GM12878 (cell line): ENCODE results near the gene BBX. TPM values are rescaled to one million over a fixed set of nuclear protein-coding genes. Genes with fewer than 3 reads are reported as not detected.
"Not testable (repeated sequence)": the region's sequence is repeated elsewhere in the genome, so short reads cannot be mapped to it uniquely, and the experiment has no call there.

ENCODE experiments used
- ATAC-seq: fragments of 200-7000 bp; cut with Tn5 transposase; 3 replicates; pipeline ENCODE4 v1.9.1; 2020; ENCODE audit warnings: mild to moderate bottlenecking, moderate library complexity
- BruUV-seq: library from RNA; stranded (reverse); fragments of 400-500 nt; replicated peaks from 2 replicates; lab custom pipeline; 2021; lab: Mats Ljungman, UMichigan
- CTCF ChIA-PET: fragments of 300-600 bp; sonication (Branson Sonifier 250); formaldehyde crosslinking; extraction: SDS; loops from one replicate; lab custom pipeline; 2021; ENCODE audit warnings: inconsistent platforms; lab: Yijun Ruan, JAX
- POLR2A ChIA-PET: fragments of 350-600 bp; formaldehyde crosslinking; extraction: SDS; loops from one replicate; lab custom pipeline; 2021; ENCODE audit warnings: inconsistent platforms; lab: Charles Lee
- RAD21 ChIA-PET: fragments of 300-600 bp; sonication (Branson Sonifier 250); formaldehyde crosslinking; loops from one replicate; lab custom pipeline; 2023; ENCODE audit warnings: antibody characterized with exemption; ENCODE audit not compliant: unreplicated experiment; lab: Charles Lee
- SMC1A ChIA-PET: fragments of 300-600 bp; sonication (Branson Sonifier 250); formaldehyde crosslinking; loops from one replicate; lab custom pipeline; 2023; ENCODE audit not compliant: unreplicated experiment, uncharacterized antibody; lab: Charles Lee
- DNase-seq: peaks from one replicate; pipeline ENCODE4 v3.0.0-alpha.2; 2011; ENCODE audit warnings: low read depth, low spot score
- FAIRE-seq: peaks from 3 replicates; lab custom pipeline; 2011; peaks lifted over from hg19 to GRCh38; lab: Jason Lieb, UNC
- H2AFZ ChIP-seq: 2 replicates; pipeline ENCODE4 v1.6.0; 2011; ENCODE audit warnings: low read depth, low read length, control low read depth; ENCODE audit not compliant: control insufficient read depth
- H3K27ac ChIP-seq: 2 replicates; pipeline ENCODE4 v1.5.1; 2011; ENCODE audit warnings: control low read depth; ENCODE audit not compliant: control insufficient read depth, insufficient read depth
- H3K27me3 ChIP-seq, 2 experiments: replicated peaks in 1 of 2; 2 replicates each; pipeline versions ENCODE4 v1.6.0 to v1.6.1; 2011; ENCODE audit warnings: low read length in 1 of 2; ENCODE audit not compliant: control insufficient read depth in 2 of 2, insufficient read depth in 2 of 2
- H3K36me3 ChIP-seq, 2 experiments: 2 replicates each; pipeline ENCODE4 v1.5.1; 2011; ENCODE audit warnings: low read length in 1 of 2; ENCODE audit not compliant: control insufficient read depth in 2 of 2, insufficient read depth in 2 of 2
- H3K4me1 ChIP-seq: 2 replicates; pipeline ENCODE4 v1.6.1; 2011; ENCODE audit warnings: mild to moderate bottlenecking, low read length, moderate library complexity, mixed read lengths; ENCODE audit not compliant: control insufficient read depth, insufficient read depth
- H3K4me2 ChIP-seq: 2 replicates; pipeline ENCODE4 v1.6.0; 2011; ENCODE audit warnings: control low read depth; ENCODE audit not compliant: control insufficient read depth, insufficient read depth
- H3K4me3 ChIP-seq: fragments of 200-600 bp; sonication (generic); 2 replicates; pipeline ENCODE4 v1.5.1; 2016
- H3K79me2 ChIP-seq: 2 replicates; pipeline ENCODE4 v1.6.0; 2011; ENCODE audit warnings: low read length; ENCODE audit not compliant: control insufficient read depth, insufficient read depth
- H3K9ac ChIP-seq: 2 replicates; pipeline ENCODE4 v1.8.0; 2011; ENCODE audit warnings: low read length, control low read depth, mixed read lengths; ENCODE audit not compliant: control insufficient read depth, insufficient read depth
- H3K9me3 ChIP-seq: replicated peaks from 3 replicates; pipeline ENCODE4 v1.5.1; 2011; ENCODE audit warnings: mild to moderate bottlenecking, low read length; ENCODE audit not compliant: control insufficient read depth, insufficient read depth
- H4K20me1 ChIP-seq: 2 replicates; pipeline ENCODE4 v1.6.0; 2011; ENCODE audit not compliant: control insufficient read depth, insufficient read depth
- CBFB ChIP-seq: IDR thresholded peaks from 2 replicates; pipeline ENCODE4 v1.6.1; 2016; ENCODE audit warnings: antibody characterized with exemption, low read depth
- YY1 ChIP-seq: IDR thresholded peaks from 2 replicates; pipeline ENCODE4 v1.6.1; 2011; ENCODE audit warnings: low read depth, mild to moderate bottlenecking, low read length
- WGBS: methylation state at CpG from one replicate; pipeline ENCODE4 v1.1.6; 2016; ENCODE audit warnings: low lambda C conversion rate; ENCODE audit not compliant: insufficient replicate concordance, insufficient coverage; ENCODE audit errors: missing lambda C conversion rate; 5-methylcytosine and 5-hydroxymethylcytosine counted together
- in situ Hi-C: fragments of 300-500 bp; cut with MboI; formaldehyde crosslinking; loops from 9 replicates; pipeline ENCODE4 v1.14.3; 2018; ENCODE audit warnings: mixed read lengths
- intact Hi-C: fragments of 100-400 bp; cut with micrococcal nuclease; formaldehyde crosslinking; loops from one replicate; pipeline ENCODE4 v1.14.2; 2022; ENCODE audit not compliant: unreplicated experiment
- polyA plus RNA-seq, 11 experiments: library from polyadenylated mRNA; depleted of rRNA in 4 of 11; unstranded in 6 of 11; stranded (reverse) in 5 of 11; fragments of >200 nt; fragmentation: Nextera tagmentation in 4 of 11; fragmentation: Illumina TruSeq in 1 of 11; extraction: Ambion mirVana in 4 of 11; extraction: Trizol in 1 of 11; gene quantifications; 1 replicate in 1 of 11; 2 replicates in 10 of 11; pipeline versions ENCODE4 v1.2.1 to v1.2.3, GENCODE V29; 2011 to 2016; ENCODE audit warnings: inconsistent platforms in 2 of 11, missing spikeins in 2 of 11, low read depth in 1 of 11
- total RNA-seq, 4 experiments: library from RNA; depleted of rRNA in 3 of 4; stranded (reverse); fragments of >200 nt in 3 of 4; fragmentation: Illumina TruSeq in 1 of 4; extraction: Trizol in 1 of 4; gene quantifications; 2 replicates each; pipeline versions ENCODE4 v1.2.1 to v1.2.3, GENCODE V29; 2013 to 2021
- TF ChIP-seq, protein P1 (sequence below): fragments of 450-650 bp; IDR thresholded peaks from 2 replicates; pipeline ENCODE4 v1.6.1; 2017; ENCODE audit warnings: mild to moderate bottlenecking, moderate library complexity
- TF ChIP-seq, protein P2 (sequence below): IDR thresholded peaks from 2 replicates; pipeline ENCODE4 v1.6.1; 2011; ENCODE audit warnings: low read depth, low read length, improper control_type of control experiment, borderline replicate concordance

The BBX gene
- total and polyA plus RNA-seq, 10 of the 15 experiments (the other 5 are each of a cell fraction or from before 2014, with no cell fraction given) = 13.3 to 38.5 (median 32.0) TPM

DNA sequence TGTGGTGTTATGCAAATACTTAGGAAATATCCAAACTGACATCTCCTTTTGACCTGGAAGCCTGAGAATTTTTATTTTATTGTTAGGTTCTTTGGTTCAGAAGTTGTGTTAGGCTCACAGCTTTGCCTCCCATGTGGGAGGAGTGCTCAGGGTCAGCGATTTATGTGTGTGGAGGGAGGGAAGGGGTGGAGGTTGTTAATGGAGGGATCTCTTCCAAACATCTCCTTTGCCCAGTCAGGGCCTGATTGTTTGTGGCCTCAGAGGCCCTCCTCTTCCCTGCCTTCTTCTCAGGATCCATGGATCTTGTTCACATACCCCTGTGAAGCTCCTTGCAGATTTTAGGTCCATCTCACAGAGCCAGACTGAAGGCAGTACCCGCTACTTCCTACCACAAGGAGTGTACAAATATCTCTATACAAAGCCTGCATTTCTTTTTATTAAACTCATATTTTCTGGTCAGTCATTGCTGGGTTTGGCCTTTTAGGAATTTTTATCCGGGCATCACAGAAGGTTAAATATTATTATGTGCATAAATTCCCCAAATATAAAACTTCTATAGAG is 40.3 kb downstream of the BBX start (continued):
- TF ChIP-seq, protein P1, sequence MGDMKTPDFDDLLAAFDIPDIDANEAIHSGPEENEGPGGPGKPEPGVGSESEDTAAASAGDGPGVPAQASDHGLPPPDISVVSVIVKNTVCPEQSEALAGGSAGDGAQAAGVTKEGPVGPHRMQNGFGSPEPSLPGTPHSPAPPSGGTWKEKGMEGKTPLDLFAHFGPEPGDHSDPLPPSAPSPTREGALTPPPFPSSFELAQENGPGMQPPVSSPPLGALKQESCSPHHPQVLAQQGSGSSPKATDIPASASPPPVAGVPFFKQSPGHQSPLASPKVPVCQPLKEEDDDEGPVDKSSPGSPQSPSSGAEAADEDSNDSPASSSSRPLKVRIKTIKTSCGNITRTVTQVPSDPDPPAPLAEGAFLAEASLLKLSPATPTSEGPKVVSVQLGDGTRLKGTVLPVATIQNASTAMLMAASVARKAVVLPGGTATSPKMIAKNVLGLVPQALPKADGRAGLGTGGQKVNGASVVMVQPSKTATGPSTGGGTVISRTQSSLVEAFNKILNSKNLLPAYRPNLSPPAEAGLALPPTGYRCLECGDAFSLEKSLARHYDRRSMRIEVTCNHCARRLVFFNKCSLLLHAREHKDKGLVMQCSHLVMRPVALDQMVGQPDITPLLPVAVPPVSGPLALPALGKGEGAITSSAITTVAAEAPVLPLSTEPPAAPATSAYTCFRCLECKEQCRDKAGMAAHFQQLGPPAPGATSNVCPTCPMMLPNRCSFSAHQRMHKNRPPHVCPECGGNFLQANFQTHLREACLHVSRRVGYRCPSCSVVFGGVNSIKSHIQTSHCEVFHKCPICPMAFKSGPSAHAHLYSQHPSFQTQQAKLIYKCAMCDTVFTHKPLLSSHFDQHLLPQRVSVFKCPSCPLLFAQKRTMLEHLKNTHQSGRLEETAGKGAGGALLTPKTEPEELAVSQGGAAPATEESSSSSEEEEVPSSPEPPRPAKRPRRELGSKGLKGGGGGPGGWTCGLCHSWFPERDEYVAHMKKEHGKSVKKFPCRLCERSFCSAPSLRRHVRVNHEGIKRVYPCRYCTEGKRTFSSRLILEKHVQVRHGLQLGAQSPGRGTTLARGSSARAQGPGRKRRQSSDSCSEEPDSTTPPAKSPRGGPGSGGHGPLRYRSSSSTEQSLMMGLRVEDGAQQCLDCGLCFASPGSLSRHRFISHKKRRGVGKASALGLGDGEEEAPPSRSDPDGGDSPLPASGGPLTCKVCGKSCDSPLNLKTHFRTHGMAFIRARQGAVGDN = no peak
- TF ChIP-seq CBFB (no peak), YY1 (no peak)
- TF ChIP-seq, protein P2, sequence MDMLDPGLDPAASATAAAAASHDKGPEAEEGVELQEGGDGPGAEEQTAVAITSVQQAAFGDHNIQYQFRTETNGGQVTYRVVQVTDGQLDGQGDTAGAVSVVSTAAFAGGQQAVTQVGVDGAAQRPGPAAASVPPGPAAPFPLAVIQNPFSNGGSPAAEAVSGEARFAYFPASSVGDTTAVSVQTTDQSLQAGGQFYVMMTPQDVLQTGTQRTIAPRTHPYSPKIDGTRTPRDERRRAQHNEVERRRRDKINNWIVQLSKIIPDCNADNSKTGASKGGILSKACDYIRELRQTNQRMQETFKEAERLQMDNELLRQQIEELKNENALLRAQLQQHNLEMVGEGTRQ = no peak

DNA sequence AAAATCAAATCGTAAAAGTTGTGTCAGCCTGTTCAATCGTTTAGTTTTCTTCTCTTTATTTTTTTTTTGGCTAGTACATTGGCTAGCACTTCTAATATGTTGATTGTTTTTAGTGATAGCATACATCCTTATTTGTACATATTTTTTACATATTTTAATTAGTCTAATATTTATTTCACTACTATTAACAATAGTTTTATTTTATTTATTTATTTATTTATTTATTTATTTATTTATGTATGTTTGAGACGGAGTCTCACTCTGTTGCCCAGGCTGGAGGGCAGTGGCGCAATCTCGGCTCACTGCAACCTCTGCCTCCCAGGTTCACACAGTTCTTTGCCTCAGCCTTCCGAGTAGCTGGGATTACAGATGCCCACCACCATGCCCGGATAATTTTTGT is 42.5 kb downstream of the BBX start:
- H3K9me3 ChIP-seq, H3K36me3 ChIP-seq, H3K4me1 ChIP-seq, H2AFZ ChIP-seq, H3K9ac ChIP-seq, H4K20me1 ChIP-seq, H3K27ac ChIP-seq, H3K79me2 ChIP-seq, in situ Hi-C loops, H3K4me2 ChIP-seq, intact Hi-C loops, FAIRE-seq, H3K27me3 ChIP-seq, H3K4me3 ChIP-seq, RAD21 ChIA-PET, SMC1A ChIA-PET, ATAC-seq, BruUV-seq, DNase-seq, POLR2A ChIA-PET: not testable (repeated sequence)
- WGBS = 97% methylated on average over 7 of the region's 7 CpGs
- CTCF ChIA-PET = interaction anchor here (0.6 to 1.6 kb wide), 3 partner anchors 9 to 37 kb away, joined by 3 to 6 read pairs (median 4); no protein-coding TSS in a partner anchor

DNA sequence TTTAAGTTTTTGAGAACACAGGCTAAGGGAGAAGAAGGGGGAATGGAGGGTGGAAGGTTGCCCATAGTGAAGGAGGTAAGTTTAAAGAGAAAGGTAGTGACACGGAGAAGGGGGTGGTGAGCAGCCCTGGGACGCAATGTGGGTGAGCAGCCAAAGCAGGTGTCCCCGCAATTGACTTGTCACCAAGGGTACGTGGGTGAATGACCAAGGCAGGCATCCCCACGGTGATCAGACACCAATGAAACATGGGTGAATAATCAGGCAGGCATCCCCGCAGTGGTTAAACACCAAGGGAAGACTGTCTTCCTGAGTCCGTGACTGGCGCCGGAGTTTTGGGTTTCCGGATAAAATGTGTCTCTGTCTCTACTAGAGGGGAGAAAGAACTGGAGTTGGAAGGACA is 48.3 kb downstream of the BBX start:
- H3K36me3 ChIP-seq, POLR2A ChIA-PET, ATAC-seq, CTCF ChIA-PET, H3K4me2 ChIP-seq, H3K27ac ChIP-seq, H2AFZ ChIP-seq, H4K20me1 ChIP-seq, H3K79me2 ChIP-seq, FAIRE-seq, H3K9me3 ChIP-seq, BruUV-seq, DNase-seq, SMC1A ChIA-PET, H3K27me3 ChIP-seq, RAD21 ChIA-PET, H3K4me1 ChIP-seq, H3K9ac ChIP-seq, H3K4me3 ChIP-seq: not testable (repeated sequence)
- intact Hi-C loops (loop anchor here (10.0 kb wide), 1 partner anchor 274 kb away; no protein-coding TSS in a partner anchor), in situ Hi-C loops (loop anchor here (10.0 kb wide), 1 partner anchor 164 kb away; no protein-coding TSS in a partner anchor)
- 97% methylated on average over 10 of the region's 10 CpGs for WGBS
